Measurements from ENCODE around the gene EPN2.

GRCh38 chr17:19327031-19327783 is 90.0 kb downstream of the EPN2 start:
- TF ChIP-seq, protein P1, sequence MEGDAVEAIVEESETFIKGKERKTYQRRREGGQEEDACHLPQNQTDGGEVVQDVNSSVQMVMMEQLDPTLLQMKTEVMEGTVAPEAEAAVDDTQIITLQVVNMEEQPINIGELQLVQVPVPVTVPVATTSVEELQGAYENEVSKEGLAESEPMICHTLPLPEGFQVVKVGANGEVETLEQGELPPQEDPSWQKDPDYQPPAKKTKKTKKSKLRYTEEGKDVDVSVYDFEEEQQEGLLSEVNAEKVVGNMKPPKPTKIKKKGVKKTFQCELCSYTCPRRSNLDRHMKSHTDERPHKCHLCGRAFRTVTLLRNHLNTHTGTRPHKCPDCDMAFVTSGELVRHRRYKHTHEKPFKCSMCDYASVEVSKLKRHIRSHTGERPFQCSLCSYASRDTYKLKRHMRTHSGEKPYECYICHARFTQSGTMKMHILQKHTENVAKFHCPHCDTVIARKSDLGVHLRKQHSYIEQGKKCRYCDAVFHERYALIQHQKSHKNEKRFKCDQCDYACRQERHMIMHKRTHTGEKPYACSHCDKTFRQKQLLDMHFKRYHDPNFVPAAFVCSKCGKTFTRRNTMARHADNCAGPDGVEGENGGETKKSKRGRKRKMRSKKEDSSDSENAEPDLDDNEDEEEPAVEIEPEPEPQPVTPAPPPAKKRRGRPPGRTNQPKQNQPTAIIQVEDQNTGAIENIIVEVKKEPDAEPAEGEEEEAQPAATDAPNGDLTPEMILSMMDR (IDR thresholded peaks at IDR 0.05) = no peak
- TF ChIP-seq POLR2A (IDR thresholded peaks at IDR 0.05) = no peak
